H1 (cell line): ENCODE measurements around the gene UBA5. TPM values are rescaled to one million over a fixed set of nuclear protein-coding genes. Genes with fewer than 3 reads are reported as not detected.

ENCODE experiments used
- CTCF ChIA-PET: fragments of 300-600 bp; sonication (Branson Sonifier 250); formaldehyde crosslinking; loops from one replicate; lab custom pipeline; 2021; ENCODE audit not compliant: partially characterized antibody; lab: Charles Lee
- POLR2A ChIA-PET: fragments of 300-600 bp; sonication (Branson Sonifier 250); formaldehyde crosslinking; loops from one replicate; lab custom pipeline; 2021; ENCODE audit warnings: inconsistent platforms; ENCODE audit not compliant: partially characterized antibody; lab: Charles Lee
- DNase-seq, 2 experiments: peaks; one replicate each; pipeline versions ENCODE4 v3.0.0 to v3.0.0-alpha.2; 2010 to 2022; ENCODE audit warnings: low spot score in 2 of 2, low read depth in 1 of 2, mixed read lengths in 1 of 2
- FAIRE-seq: peaks from 2 replicates; lab custom pipeline; 2011; peaks lifted over from hg19 to GRCh38; lab: Jason Lieb, UNC
- H2AFZ ChIP-seq: 2 replicates; pipeline ENCODE4 v1.8.1; 2012; ENCODE audit warnings: low read length, inconsistent platforms
- H2AK5ac ChIP-seq: 2 replicates; pipeline ENCODE4 v1.6.1; 2013; ENCODE audit warnings: low read depth, low read length
- H2BK120ac ChIP-seq: replicated peaks from 2 replicates; pipeline ENCODE3; 2013; ENCODE audit warnings: low read depth, low read length, inconsistent platforms
- H2BK12ac ChIP-seq: 2 replicates; pipeline ENCODE4 v1.6.1; 2013; ENCODE audit warnings: low read depth, low read length
- H2BK15ac ChIP-seq: 2 replicates; pipeline ENCODE4 v1.6.1; 2013; ENCODE audit warnings: low read length
- H2BK20ac ChIP-seq: 2 replicates; pipeline ENCODE4 v1.6.1; 2013; ENCODE audit warnings: low read length
- H2BK5ac ChIP-seq: 2 replicates; pipeline ENCODE4 v1.6.1; 2013; ENCODE audit warnings: low read depth, low read length
- H3K14ac ChIP-seq: 2 replicates; pipeline ENCODE4 v1.6.1; 2013; ENCODE audit warnings: inconsistent platforms; ENCODE audit not compliant: insufficient read length
- H3K18ac ChIP-seq: 2 replicates; pipeline ENCODE4 v1.6.1; 2013; ENCODE audit warnings: low read length; ENCODE audit errors: extremely low read depth
- H3K23ac ChIP-seq: 2 replicates; pipeline ENCODE4 v1.6.1; 2013; ENCODE audit warnings: inconsistent platforms; ENCODE audit not compliant: insufficient read length
- H3K23me2 ChIP-seq: 2 replicates; pipeline ENCODE4 v1.6.1; 2013; ENCODE audit warnings: low read depth, low read length
- H3K27ac ChIP-seq: 2 replicates; pipeline ENCODE4 v1.6.1; 2011; ENCODE audit warnings: low read depth, low read length, inconsistent platforms
- H3K27me3 ChIP-seq, 4 experiments: replicated peaks in 1 of 4; 1 replicate in 1 of 4; 2 replicates in 3 of 4; pipeline versions ENCODE4 v1.6.1 to v1.8.1; 2011 to 2013; ENCODE audit warnings: low read length in 3 of 4, mild to moderate bottlenecking in 3 of 4, inconsistent platforms in 2 of 4, mixed read lengths in 2 of 4, moderate library complexity in 1 of 4; ENCODE audit not compliant: control insufficient read depth in 3 of 4, insufficient read depth in 3 of 4; ENCODE audit errors: extremely low read depth in 1 of 4
- H3K36me3 ChIP-seq, 4 experiments: 2 replicates each; pipeline versions ENCODE4 v1.6.1 to v1.8.1; 2011 to 2013; ENCODE audit warnings: mild to moderate bottlenecking in 4 of 4, low read length in 3 of 4, moderate library complexity in 2 of 4, control low read depth in 1 of 4, inconsistent platforms in 1 of 4; ENCODE audit not compliant: insufficient read depth in 4 of 4, control insufficient read depth in 2 of 4
- H3K4ac ChIP-seq: replicated peaks from 2 replicates; pipeline ENCODE3; 2013; ENCODE audit warnings: low read length, low read depth, mixed read lengths, inconsistent platforms; ENCODE audit not compliant: insufficient read length
- H3K4me1 ChIP-seq, 4 experiments: replicated peaks in 1 of 4; 1 replicate in 1 of 4; 2 replicates in 3 of 4; pipeline versions ENCODE4 v1.6.1 to v1.8.1; 2011 to 2013; ENCODE audit warnings: low read length in 3 of 4, inconsistent platforms in 2 of 4, mixed read lengths in 1 of 4; ENCODE audit not compliant: insufficient read depth in 4 of 4, control insufficient read depth in 3 of 4
- H3K4me2 ChIP-seq, 2 experiments: 2 replicates each; pipeline versions ENCODE4 v1.6.1 to v1.8.1; 2011 to 2013; ENCODE audit warnings: low read depth in 2 of 2, low read length in 2 of 2, control low read depth in 1 of 2, inconsistent platforms in 1 of 2, mild to moderate bottlenecking in 1 of 2; ENCODE audit not compliant: insufficient read depth in 1 of 2
- H3K4me3 ChIP-seq, 4 experiments: fragments of 200-600, 300-600 bp in 1 of 4; sonication (generic), shearing (Covaris generic), sonication (Bioruptor Twin) in 1 of 4; 2 replicates each; pipeline versions ENCODE4 v1.5.1 to v1.8.1; 2011 to 2016; ENCODE audit warnings: low read length in 4 of 4, low read depth in 3 of 4, control low read depth in 2 of 4, inconsistent platforms in 2 of 4, mild to moderate bottlenecking in 2 of 4, mixed read lengths in 1 of 4, moderate library complexity in 1 of 4; ENCODE audit not compliant: insufficient read depth in 2 of 4; ENCODE audit errors: extremely low read depth in 1 of 4
- H3K56ac ChIP-seq: replicated peaks from 2 replicates; pipeline ENCODE3; 2013; ENCODE audit warnings: low read depth, mild to moderate bottlenecking, mixed read lengths, low read length, inconsistent platforms; ENCODE audit not compliant: insufficient read length
- H3K79me1 ChIP-seq: 2 replicates; pipeline ENCODE4 v1.6.1; 2013; ENCODE audit warnings: low read depth, low read length, control low read depth
- H3K79me2 ChIP-seq, 2 experiments: 2 replicates each; pipeline versions ENCODE4 v1.6.1 to v1.8.1; 2012 to 2013; ENCODE audit warnings: low read length in 2 of 2, mild to moderate bottlenecking in 2 of 2, inconsistent platforms in 1 of 2; ENCODE audit not compliant: insufficient read depth in 2 of 2, control insufficient read depth in 1 of 2
- H3K9ac ChIP-seq, 4 experiments: replicated peaks in 1 of 4; 1 replicate in 1 of 4; 2 replicates in 3 of 4; pipeline versions ENCODE4 v1.6.1 to v1.8.1; 2011 to 2013; ENCODE audit warnings: low read depth in 3 of 4, low read length in 3 of 4, control low read depth in 2 of 4, mild to moderate bottlenecking in 2 of 4, moderate library complexity in 2 of 4, inconsistent platforms in 1 of 4; ENCODE audit errors: extremely low read depth in 1 of 4
- H3K9me3 ChIP-seq, 2 experiments: 2 replicates each; pipeline versions ENCODE4 v1.6.1 to v1.8.1; 2012 to 2013; ENCODE audit warnings: mild to moderate bottlenecking in 2 of 2, moderate library complexity in 2 of 2, control low read depth in 1 of 2, inconsistent platforms in 1 of 2, low read depth in 1 of 2, low read length in 1 of 2, mixed read lengths in 1 of 2; ENCODE audit not compliant: insufficient read depth in 2 of 2
- H4K20me1 ChIP-seq, 2 experiments: replicated peaks in 1 of 2; 2 replicates each; pipeline versions ENCODE3 to v1.8.1; 2011 to 2013; ENCODE audit warnings: inconsistent platforms in 2 of 2, low read length in 2 of 2, mild to moderate bottlenecking in 1 of 2; ENCODE audit not compliant: insufficient read depth in 2 of 2, control insufficient read depth in 1 of 2
- H4K5ac ChIP-seq: 2 replicates; pipeline ENCODE4 v1.6.1; 2013; ENCODE audit warnings: low read length, low read depth, mixed read lengths, inconsistent platforms; ENCODE audit not compliant: insufficient read length
- H4K8ac ChIP-seq: 2 replicates; pipeline ENCODE4 v1.8.0; 2013; ENCODE audit warnings: mild to moderate bottlenecking, moderate library complexity, low read length, inconsistent platforms; ENCODE audit not compliant: insufficient read depth; ENCODE audit errors: extremely low read depth
- H4K91ac ChIP-seq: replicated peaks from 2 replicates; pipeline ENCODE3; 2013; ENCODE audit warnings: low read length, mixed read lengths, inconsistent platforms; ENCODE audit not compliant: insufficient read length
- CEBPB ChIP-seq: IDR thresholded peaks from 2 replicates; pipeline ENCODE4 v1.6.1; 2012; ENCODE audit warnings: low read depth, low read length
- KDM4A ChIP-seq: IDR thresholded peaks from one replicate; pipeline ENCODE4 v1.7.1; 2012; ENCODE audit warnings: low read depth, mild to moderate bottlenecking, moderate library complexity, low read length, inconsistent platforms; ENCODE audit not compliant: severe bottlenecking
- NANOG ChIP-seq: IDR thresholded peaks from 2 replicates; pipeline ENCODE4 v1.6.1; 2011; ENCODE audit warnings: low read length, low read depth, mild to moderate bottlenecking, inconsistent platforms; ENCODE audit not compliant: insufficient read depth, poor library complexity, severe bottlenecking
- RAD21 ChIP-seq, 2 experiments: IDR thresholded peaks in 1 of 2; conservative IDR thresholded peaks in 1 of 2; 2 replicates each; pipeline ENCODE4 v1.6.1; 2011; ENCODE audit warnings: low read depth in 2 of 2, low read length in 2 of 2, improper control_type of control experiment in 1 of 2, inconsistent platforms in 1 of 2, mild to moderate bottlenecking in 1 of 2, moderate library complexity in 1 of 2
- SIX5 ChIP-seq: IDR thresholded peaks from 2 replicates; pipeline ENCODE4 v1.6.1; 2011; ENCODE audit warnings: mild to moderate bottlenecking, low read depth, low read length
- TBP ChIP-seq: IDR thresholded peaks from 2 replicates; pipeline ENCODE4 v1.6.1; 2011; ENCODE audit warnings: low read depth, low read length, improper control_type of control experiment
- polyA plus RNA-seq, 7 experiments: library from polyadenylated mRNA; depleted of rRNA in 3 of 7; stranded (reverse) in 5 of 7; unstranded in 2 of 7; fragments of >200 nt in 5 of 7; fragments of 200-250 nt in 2 of 7; gene quantifications; 1 replicate in 5 of 7; 2 replicates in 1 of 7; 4 replicates in 1 of 7; pipeline versions ENCODE4 v1.2.1 to v1.2.3, GENCODE V29; 2011 to 2013; ENCODE audit warnings: missing spikeins in 2 of 7, mixed read lengths in 2 of 7
- total RNA-seq: library from RNA; stranded (reverse); fragmentation: NEBNext Ultra II Directional; extraction: Animal tissue kit (Norgen Biotek cat#: 25700); gene quantifications from 2 replicates; pipeline ENCODE4 v1.2.1, GENCODE V29; 2021

Gene UBA5
- total and polyA plus RNA-seq, 2 of the 8 experiments (the other 6 are each of a cell fraction or from before 2014, with no cell fraction given), result 11.0 to 28.0 TPM

DNA sequence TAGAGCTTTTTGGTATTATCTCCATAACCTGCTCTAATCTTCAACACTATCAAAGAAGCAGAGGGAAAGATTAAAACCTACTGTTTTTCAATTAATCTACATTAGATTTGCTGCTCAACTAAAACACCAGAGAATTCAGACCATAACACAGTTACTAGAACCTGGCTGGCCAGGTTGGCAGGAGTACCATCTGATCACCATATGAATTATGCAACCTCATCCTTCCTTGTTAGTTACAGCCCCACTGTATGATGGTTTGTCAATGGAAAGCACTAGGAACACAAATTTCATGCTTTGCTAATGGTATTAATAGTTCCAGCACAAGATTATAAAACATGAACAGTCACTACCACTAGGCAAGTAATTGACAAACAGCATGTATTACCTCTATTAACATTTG lies 56.2 kb downstream of the UBA5 start:
- POLR2A ChIA-PET, result no interaction called here
- Histone ChIP-seq H3K4ac (no peak overlapping the region), H3K27me3 (no peaks in the 10 kb centered on the region), H3K4me3 (no peak overlapping the region), H2BK120ac (no peak overlapping the region), H3K36me3 (peaks cover 0 to 31% (median 10%) of the 10 kb centered on the region in 4 experiments; a peak in 4 of 8 replicates), H2BK15ac (no peak overlapping the region), H3K56ac (no peak overlapping the region), H3K14ac (no peak overlapping the region), H3K4me1 (peaks cover 0 to 2% (median 0%) of the 10 kb centered on the region in 4 experiments; a peak in 1 of 7 replicates), H3K4me2 (no peak overlapping the region), H2AFZ (no peak overlapping the region), H2BK20ac (no peak overlapping the region), H3K9me3 (no peaks in the 10 kb centered on the region), H3K23ac (no peak overlapping the region), H2AK5ac (no peak overlapping the region), H3K79me2 (peaks cover 0 to 7% of the 10 kb centered on the region in 2 experiments; a peak in 1 of 4 replicates), H2BK5ac (no peak overlapping the region), H3K9ac (no peak overlapping the region), H4K20me1 (no peaks in the 10 kb centered on the region), H4K91ac (no peak overlapping the region), H3K27ac (no peak overlapping the region), H3K18ac (no peak overlapping the region), H3K23me2 (no peaks in the 10 kb centered on the region), H2BK12ac (no peak overlapping the region), H3K79me1 (no peaks in the 10 kb centered on the region), H4K8ac (no peak overlapping the region), H4K5ac (no peak overlapping the region)
- CTCF ChIA-PET, result interaction anchor here (1.1 to 1.5 kb wide), 2 partner anchors 9 kb away, joined by 3 read pairs; no protein-coding TSS in a partner anchor
- FAIRE-seq (no peak), DNase-seq (no peak)
- TF ChIP-seq RAD21 (IDR thresholded peaks at IDR 0.05 in 1 of 2, conservative IDR thresholded peaks at IDR 0.05 in 1 of 2; ENCODE audit: low read depth in 2 of 2, low read length in 2 of 2), result no peak
- no peak for TF ChIP-seq NANOG
- no peak for TF ChIP-seq SIX5
- TF ChIP-seq CEBPB, result no peak
- TF ChIP-seq KDM4A, result no peak
- TF ChIP-seq TBP, result no peak
